GM18909 (cell line): ENCODE measurements around the gene COX4I1.

Experiments
- ATAC-seq: cut with Tn5 transposase; IDR thresholded peaks from one replicate; pipeline ENCODE4 v1.9.1; 2021; ENCODE audit warnings: mild to moderate bottlenecking; ENCODE audit not compliant: unreplicated experiment, poor library complexity

The COX4I1 gene

GRCh38 chr16:85854935-85855334, 55.4 kb downstream of the COX4I1 start:
- no peak for ATAC-seq

GRCh38 chr16:85856079-85856478, 56.6 kb downstream of the COX4I1 start:
- ATAC-seq: no peak

GRCh38 chr16:85856585-85856984, 57.1 kb downstream of the COX4I1 start:
- ATAC-seq: no peak
